Measurements from ENCODE around the gene TOM1L2.
A peak's percentile ranks its signal among the peaks of the same experiment; 100 is the strongest.

The TOM1L2 gene

GRCh38 chr17:17972126-17972951 lies at the start of gene TOM1L2, which contains the start of gene DRC3:
Gene TOM1L2, minus strand, starts transcription at chr17:17972400. Its CDS starts 87 bp downstream, at chr17:17972313.
Gene DRC3, plus strand, starts transcription at chr17:17972862. Its CDS starts 4,737 bp downstream, at chr17:17977599.
- Histone ChIP-seq H3K9me3 (no peaks in the 10 kb centered on the region), H3K4me1 (ENCODE audit: control insufficient read depth in 1 of 2, insufficient read depth in 1 of 2, low read depth in 1 of 2, low read length in 1 of 2) (peaks cover 37 to 39% of the 10 kb centered on the region in 2 experiments), H3K36me3 (no peaks in the 10 kb centered on the region), H3K27ac (peak within 1 kb of the TSS; percentile 94), H3K27me3 (no peaks in the 10 kb centered on the region), H3K4me3 (ENCODE audit: low read depth in 1 of 2, low read length in 1 of 2) (peak within 1 kb of the TSS; percentile 75 to 97)
- TF ChIP-seq CTCF (IDR thresholded peaks at IDR 0.05), result no peak

GRCh38 chr17:18021372-18021771 lies 49.2 kb upstream of the TOM1L2 start:
- Histone ChIP-seq H3K9me3 (no peaks in the 10 kb centered on the region), H3K4me3 (ENCODE audit: low read depth in 1 of 2, low read length in 1 of 2) (no peak overlapping the region)
- TF ChIP-seq CTCF (IDR thresholded peaks at IDR 0.05), result no peak

GRCh38 chr17:18020971-18021370 lies 48.8 kb upstream of the TOM1L2 start:
- Histone ChIP-seq H3K36me3 (peaks cover 70% of the 10 kb centered on the region), H3K27ac (no peak overlapping the region), H3K4me1 (ENCODE audit: control insufficient read depth in 1 of 2, insufficient read depth in 1 of 2, low read depth in 1 of 2, low read length in 1 of 2) (peaks cover 7 to 11% of the 10 kb centered on the region in 2 experiments), H3K27me3 (no peaks in the 10 kb centered on the region), H3K4me3 (ENCODE audit: low read depth in 1 of 2, low read length in 1 of 2) (no peak overlapping the region), H3K9me3 (no peaks in the 10 kb centered on the region)
- TF ChIP-seq CTCF (IDR thresholded peaks at IDR 0.05), result no peak

More at GRCh38 chr17:18021372-18021771, 49.2 kb upstream of the TOM1L2 start:
- H3K36me3 ChIP-seq, result peaks cover 69% of the 10 kb centered on the region
- no peak overlapping the region for H3K27ac ChIP-seq
- peaks cover 8 to 15% of the 10 kb centered on the region in 2 experiments for H3K4me1 ChIP-seq (ENCODE audit: control insufficient read depth in 1 of 2, insufficient read depth in 1 of 2, low read depth in 1 of 2, low read length in 1 of 2)
- no peaks in the 10 kb centered on the region for H3K27me3 ChIP-seq

GRCh38 chr17:18019838-18020154 lies 47.6 kb upstream of the TOM1L2 start:
- H3K27me3 ChIP-seq, result no peaks in the 10 kb centered on the region
- no peaks in the 10 kb centered on the region for H3K4me1 ChIP-seq (ENCODE audit: control insufficient read depth in 1 of 2, insufficient read depth in 1 of 2, low read depth in 1 of 2, low read length in 1 of 2)
- H3K4me3 ChIP-seq (ENCODE audit: low read depth in 1 of 2, low read length in 1 of 2), result no peak overlapping the region
- H3K36me3 ChIP-seq, result peaks cover 78% of the 10 kb centered on the region
- no peak for TF ChIP-seq CTCF (IDR thresholded peaks at IDR 0.05)
- H3K27ac ChIP-seq, result no peak overlapping the region
- no peaks in the 10 kb centered on the region for H3K9me3 ChIP-seq

GRCh38 chr17:18018411-18018921 lies 46.3 kb upstream of the TOM1L2 start:
- Histone ChIP-seq H3K4me1 (ENCODE audit: control insufficient read depth in 1 of 2, insufficient read depth in 1 of 2, low read depth in 1 of 2, low read length in 1 of 2) (no peaks in the 10 kb centered on the region), H3K9me3 (no peaks in the 10 kb centered on the region)

More at GRCh38 chr17:18018411-18018921, 46.3 kb upstream of the TOM1L2 start:
- Histone ChIP-seq H3K27ac (no peak overlapping the region), H3K36me3 (peaks cover 75% of the 10 kb centered on the region), H3K27me3 (no peaks in the 10 kb centered on the region), H3K4me3 (ENCODE audit: low read depth in 1 of 2, low read length in 1 of 2) (no peak overlapping the region)
- TF ChIP-seq CTCF (IDR thresholded peaks at IDR 0.05), result no peak
